Upper lobe of right lung (tissue), 1 donor: ENCODE data around the gene ADRA2C. TPM values are rescaled to one million over a fixed set of nuclear protein-coding genes. Genes with fewer than 3 reads are reported as not detected.

Experiments
- ATAC-seq: fragments of 200-7000 bp; cut with Tn5 transposase; one replicate; pipeline ENCODE4 v1.9.1; 2020; ENCODE audit warnings: mild to moderate bottlenecking, moderate library complexity
- DNase-seq: peaks from one replicate; pipeline ENCODE4 v3.0.0-alpha.2; 2020
- H3K27ac ChIP-seq: fragments of 200-600 bp; one replicate; pipeline ENCODE4 v1.8.0; 2022
- H3K27me3 ChIP-seq: fragments of 200-600 bp; one replicate; pipeline ENCODE4 v1.8.0; 2022; ENCODE audit warnings: mild to moderate bottlenecking
- H3K36me3 ChIP-seq: fragments of 200-600 bp; one replicate; pipeline ENCODE4 v1.8.0; 2022
- H3K4me1 ChIP-seq: fragments of 200-600 bp; one replicate; pipeline ENCODE4 v1.8.0; 2022
- H3K4me3 ChIP-seq: fragments of 200-600 bp; one replicate; pipeline ENCODE4 v1.8.0; 2022; ENCODE audit warnings: mild to moderate bottlenecking
- H3K9me3 ChIP-seq: fragments of 200-600 bp; one replicate; pipeline ENCODE4 v1.8.0; 2022
- intact Hi-C: fragments of 100-400 bp; cut with DNase I; formaldehyde crosslinking; loops from one replicate; pipeline ENCODE4 v1.11.0; 2022
- total RNA-seq: library from RNA; stranded (reverse); fragmentation: NEBNext Ultra II Directional; extraction: Animal tissue kit (Norgen Biotek cat#: 25700); gene quantifications from one replicate; pipeline ENCODE4 v1.2.1, GENCODE V29; 2021
- TF ChIP-seq, protein P1 (sequence below): fragments of 200-600 bp; IDR thresholded peaks from one replicate; pipeline ENCODE4 v1.8.0; 2022; ENCODE audit warnings: antibody characterized with exemption
- donor health status: DM: no; HTN: yes; CAD: no; lungs with severe emphysema.

Gene ADRA2C
- total RNA-seq, 1 donor from 2014 or later = 7.3 TPM

DNA sequence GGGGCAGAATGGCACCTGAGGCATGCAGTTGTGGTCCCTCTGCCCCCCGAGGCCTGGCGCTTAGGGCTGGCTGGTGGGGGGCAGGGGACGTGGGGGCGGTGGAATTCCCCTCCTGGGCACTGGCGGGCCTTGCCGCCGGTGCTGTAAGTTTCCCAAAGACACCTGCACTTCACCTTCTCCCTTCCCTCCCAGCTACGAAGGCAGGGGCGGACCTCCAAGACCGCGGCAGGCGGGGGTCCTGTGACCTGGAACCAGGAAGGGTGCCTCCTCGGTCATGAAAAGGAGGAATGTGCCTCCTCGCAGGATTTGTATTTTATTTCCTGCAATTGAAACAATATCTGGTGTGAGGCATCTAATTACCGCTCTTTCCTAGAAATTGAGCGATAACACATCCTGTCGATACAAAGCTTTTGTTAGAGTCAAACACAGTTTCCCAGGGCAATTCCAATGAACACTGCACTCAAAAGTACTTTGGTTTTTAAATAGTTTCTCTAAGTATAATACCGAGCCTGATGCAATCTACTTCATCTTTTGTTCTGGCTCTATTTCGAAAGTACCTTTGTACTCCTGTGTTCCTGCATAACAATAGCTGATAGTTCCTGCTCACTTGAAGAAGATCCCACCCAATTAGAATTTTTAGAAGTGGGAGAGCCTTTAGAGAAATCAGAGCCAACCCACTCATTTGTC lies 12.3 kb upstream of the ADRA2C start:
- H3K9me3 ChIP-seq = no peaks in the 10 kb centered on the region
- intact Hi-C loops = no loop called here
- no peak for DNase-seq

GRCh38 chr4:3756343-3757059 lies 9.7 kb upstream of the ADRA2C start:
- Histone ChIP-seq H3K4me1 (no peaks in the 10 kb centered on the region), H3K27ac (no peak overlapping the region), H3K4me3 (no peak overlapping the region), H3K36me3 (no peaks in the 10 kb centered on the region), H3K9me3 (no peaks in the 10 kb centered on the region), H3K27me3 (peaks cover 7% of the 10 kb centered on the region)
- TF ChIP-seq, protein P1, sequence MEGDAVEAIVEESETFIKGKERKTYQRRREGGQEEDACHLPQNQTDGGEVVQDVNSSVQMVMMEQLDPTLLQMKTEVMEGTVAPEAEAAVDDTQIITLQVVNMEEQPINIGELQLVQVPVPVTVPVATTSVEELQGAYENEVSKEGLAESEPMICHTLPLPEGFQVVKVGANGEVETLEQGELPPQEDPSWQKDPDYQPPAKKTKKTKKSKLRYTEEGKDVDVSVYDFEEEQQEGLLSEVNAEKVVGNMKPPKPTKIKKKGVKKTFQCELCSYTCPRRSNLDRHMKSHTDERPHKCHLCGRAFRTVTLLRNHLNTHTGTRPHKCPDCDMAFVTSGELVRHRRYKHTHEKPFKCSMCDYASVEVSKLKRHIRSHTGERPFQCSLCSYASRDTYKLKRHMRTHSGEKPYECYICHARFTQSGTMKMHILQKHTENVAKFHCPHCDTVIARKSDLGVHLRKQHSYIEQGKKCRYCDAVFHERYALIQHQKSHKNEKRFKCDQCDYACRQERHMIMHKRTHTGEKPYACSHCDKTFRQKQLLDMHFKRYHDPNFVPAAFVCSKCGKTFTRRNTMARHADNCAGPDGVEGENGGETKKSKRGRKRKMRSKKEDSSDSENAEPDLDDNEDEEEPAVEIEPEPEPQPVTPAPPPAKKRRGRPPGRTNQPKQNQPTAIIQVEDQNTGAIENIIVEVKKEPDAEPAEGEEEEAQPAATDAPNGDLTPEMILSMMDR = no peak
- intact Hi-C loops = no loop called here
- DNase-seq (no peak), ATAC-seq (no peak)

More for the DNA sequence above, 12.3 kb upstream of the ADRA2C start:
- Histone ChIP-seq H3K36me3 (no peaks in the 10 kb centered on the region), H3K4me1 (no peaks in the 10 kb centered on the region), H3K27me3 (peaks cover 9% of the 10 kb centered on the region), H3K27ac (no peak overlapping the region), H3K4me3 (no peak overlapping the region)
- no peak for ATAC-seq
- TF ChIP-seq, protein P1 = no peak

DNA sequence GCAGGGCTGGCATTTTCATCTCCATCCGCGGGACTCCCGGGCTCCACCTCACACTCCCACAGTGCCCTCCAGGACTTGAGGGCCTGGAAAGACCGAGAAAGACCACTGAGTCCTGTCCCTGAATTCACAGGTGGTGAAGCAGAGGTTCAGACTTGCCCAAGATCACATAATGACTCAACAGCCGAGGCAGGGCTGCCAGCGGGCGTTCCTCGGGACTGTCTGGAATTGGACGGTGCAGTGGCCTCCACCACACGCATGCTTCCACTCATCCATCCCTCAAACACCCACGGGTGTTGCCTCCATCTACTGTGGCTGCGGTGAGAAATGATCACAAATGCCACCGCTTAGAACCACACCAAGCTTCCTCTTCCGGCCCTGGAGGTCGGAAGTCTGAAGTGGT lies 6.9 kb upstream of the ADRA2C start:
- ATAC-seq (no peak), DNase-seq (no peak)
- TF ChIP-seq, protein P1 = no peak
- peaks cover 4% of the 10 kb centered on the region for H3K27me3 ChIP-seq
- H3K9me3 ChIP-seq = no peaks in the 10 kb centered on the region
- intact Hi-C loops = no loop called here
- no peak overlapping the region for H3K4me3 ChIP-seq
- H3K4me1 ChIP-seq = no peaks in the 10 kb centered on the region
- H3K36me3 ChIP-seq = no peaks in the 10 kb centered on the region
- H3K27ac ChIP-seq = no peak overlapping the region

- H3K9me3 ChIP-seq = no peaks in the 10 kb centered on the region
- H3K27me3 ChIP-seq = peaks cover 13% of the 10 kb centered on the region
- ATAC-seq (no peak), DNase-seq (no peak)
- TF ChIP-seq, protein P1 = no peak
- H3K4me1 ChIP-seq = no peaks in the 10 kb centered on the region
- no peaks in the 10 kb centered on the region for H3K36me3 ChIP-seq
- no peak overlapping the region for H3K4me3 ChIP-seq
- no peak overlapping the region for H3K27ac ChIP-seq
- intact Hi-C loops = no loop called here
Measured at GRCh38 chr4:3760346-3760745, 5.8 kb upstream of the ADRA2C start.

- intact Hi-C loops = no loop called here
- no peaks in the 10 kb centered on the region for H3K4me1 ChIP-seq
- H3K27me3 ChIP-seq = peaks cover 13% of the 10 kb centered on the region
- DNase-seq (no peak), ATAC-seq (no peak)
- no peaks in the 10 kb centered on the region for H3K9me3 ChIP-seq
- H3K27ac ChIP-seq = no peak overlapping the region
- no peaks in the 10 kb centered on the region for H3K36me3 ChIP-seq
- no peak overlapping the region for H3K4me3 ChIP-seq
- TF ChIP-seq, protein P1 = no peak
Measured at GRCh38 chr4:3760841-3761240, 5.3 kb upstream of the ADRA2C start.
